ENCODE results near the gene APOA5.

Gene APOA5

GRCh38 chr11:116826751-116827431, 35.2 kb upstream of the APOA5 start:
- WGBS, 2 experiments = 87 to 89% methylated on average over 9 of the region's 9 CpGs
- no peak overlapping the region for H3K27ac ChIP-seq (ENCODE audit: insufficient read depth, low read depth, low read length, poor library complexity, severe bottlenecking)
- no peaks in the 10 kb centered on the region for H3K9me3 ChIP-seq (ENCODE audit: control insufficient read depth, low read length)
- no peaks in the 10 kb centered on the region for H3K36me3 ChIP-seq (ENCODE audit: control insufficient read depth, insufficient read depth, low read length)
- H3K4me1 ChIP-seq (ENCODE audit: control insufficient read depth, insufficient read depth, low read length) = peaks cover 18% of the 10 kb centered on the region
- H3K27me3 ChIP-seq (ENCODE audit: control insufficient read depth, insufficient read depth, low read length, poor library complexity, severe bottlenecking) = no peaks in the 10 kb centered on the region
- H3K4me3 ChIP-seq (ENCODE audit: insufficient read depth, low read depth, low read length) = no peak overlapping the region

- no peak overlapping the region for H3K27ac ChIP-seq (ENCODE audit: insufficient read depth, low read depth, low read length, poor library complexity, severe bottlenecking)
Observed at GRCh38 chr11:116825854-116826750, 34.4 kb upstream of the APOA5 start.

GRCh38 chr11:116825434-116825833, 33.8 kb upstream of the APOA5 start:
- H3K4me3 ChIP-seq (ENCODE audit: insufficient read depth, low read depth, low read length) = no peak overlapping the region
- H3K27me3 ChIP-seq (ENCODE audit: control insufficient read depth, insufficient read depth, low read length, poor library complexity, severe bottlenecking) = no peaks in the 10 kb centered on the region
- peaks cover 18% of the 10 kb centered on the region for H3K4me1 ChIP-seq (ENCODE audit: control insufficient read depth, insufficient read depth, low read length)
- H3K27ac ChIP-seq (ENCODE audit: insufficient read depth, low read depth, low read length, poor library complexity, severe bottlenecking) = no peak overlapping the region
- no peaks in the 10 kb centered on the region for H3K36me3 ChIP-seq (ENCODE audit: control insufficient read depth, insufficient read depth, low read length)
- H3K9me3 ChIP-seq (ENCODE audit: control insufficient read depth, low read length) = no peaks in the 10 kb centered on the region
- WGBS, 2 experiments = 88 to 92% methylated on average over 5 of the region's 5 CpGs

More at GRCh38 chr11:116825854-116826750, 34.4 kb upstream of the APOA5 start:
- 86% methylated on average over 22 of the region's 22 CpGs for WGBS, 2 experiments
- Histone ChIP-seq H3K36me3 (ENCODE audit: control insufficient read depth, insufficient read depth, low read length) (no peaks in the 10 kb centered on the region), H3K4me3 (ENCODE audit: insufficient read depth, low read depth, low read length) (no peak overlapping the region), H3K27me3 (ENCODE audit: control insufficient read depth, insufficient read depth, low read length, poor library complexity, severe bottlenecking) (no peaks in the 10 kb centered on the region), H3K9me3 (ENCODE audit: control insufficient read depth, low read length) (no peaks in the 10 kb centered on the region), H3K4me1 (ENCODE audit: control insufficient read depth, insufficient read depth, low read length) (peaks cover 18% of the 10 kb centered on the region)

- no peak within 1 kb of the TSS for H3K4me3 ChIP-seq (ENCODE audit: insufficient read depth, low read depth, low read length)
- H3K9me3 ChIP-seq (ENCODE audit: control insufficient read depth, low read length) = no peaks in the 10 kb centered on the region
- 81 to 82% methylated on average over 14 to 16 of the region's 16 CpGs for WGBS, 2 experiments
- H3K36me3 ChIP-seq (ENCODE audit: control insufficient read depth, insufficient read depth, low read length) = no peaks in the 10 kb centered on the region
- no peak within 1 kb of the TSS for H3K27ac ChIP-seq (ENCODE audit: insufficient read depth, low read depth, low read length, poor library complexity, severe bottlenecking)
- no peaks in the 10 kb centered on the region for H3K27me3 ChIP-seq (ENCODE audit: control insufficient read depth, insufficient read depth, low read length, poor library complexity, severe bottlenecking)
- H3K4me1 ChIP-seq (ENCODE audit: control insufficient read depth, insufficient read depth, low read length) = peaks cover 8% of the 10 kb centered on the region
Observed at GRCh38 chr11:116823031-116823843, 31.6 kb upstream of the APOA5 start, which contains the start of gene APOA4. APOA4 (minus strand) TSS chr11:116823304; CDS start chr11:116823191, 113 bp downstream.

GRCh38 chr11:116822575-116822974, 30.9 kb upstream of the APOA5 start:
- WGBS, 2 experiments = 83 to 84% methylated on average over 5 of the region's 5 CpGs
- no peak overlapping the region for H3K27ac ChIP-seq (ENCODE audit: insufficient read depth, low read depth, low read length, poor library complexity, severe bottlenecking)

GRCh38 chr11:116821050-116821918, 29.6 kb upstream of the APOA5 start:
- peaks cover 5% of the 10 kb centered on the region for H3K4me1 ChIP-seq (ENCODE audit: control insufficient read depth, insufficient read depth, low read length)
- 96% methylated on average over 51 of the region's 51 CpGs for WGBS, 2 experiments
- no peaks in the 10 kb centered on the region for H3K9me3 ChIP-seq (ENCODE audit: control insufficient read depth, low read length)
- no peak overlapping the region for H3K4me3 ChIP-seq (ENCODE audit: insufficient read depth, low read depth, low read length)
- H3K27ac ChIP-seq (ENCODE audit: insufficient read depth, low read depth, low read length, poor library complexity, severe bottlenecking) = no peak overlapping the region
- H3K36me3 ChIP-seq (ENCODE audit: control insufficient read depth, insufficient read depth, low read length) = no peaks in the 10 kb centered on the region
- H3K27me3 ChIP-seq (ENCODE audit: control insufficient read depth, insufficient read depth, low read length, poor library complexity, severe bottlenecking) = no peaks in the 10 kb centered on the region

More at GRCh38 chr11:116822575-116822974, 30.9 kb upstream of the APOA5 start:
- no peaks in the 10 kb centered on the region for H3K9me3 ChIP-seq (ENCODE audit: control insufficient read depth, low read length)
- H3K4me1 ChIP-seq (ENCODE audit: control insufficient read depth, insufficient read depth, low read length) = peaks cover 7% of the 10 kb centered on the region
- H3K4me3 ChIP-seq (ENCODE audit: insufficient read depth, low read depth, low read length) = no peak overlapping the region
- H3K27me3 ChIP-seq (ENCODE audit: control insufficient read depth, insufficient read depth, low read length, poor library complexity, severe bottlenecking) = no peaks in the 10 kb centered on the region
- H3K36me3 ChIP-seq (ENCODE audit: control insufficient read depth, insufficient read depth, low read length) = no peaks in the 10 kb centered on the region

GRCh38 chr11:116819049-116819448, 27.4 kb upstream of the APOA5 start:
- Histone ChIP-seq H3K9me3 (ENCODE audit: control insufficient read depth, low read length) (no peaks in the 10 kb centered on the region), H3K4me1 (ENCODE audit: control insufficient read depth, insufficient read depth, low read length) (peaks cover 5% of the 10 kb centered on the region), H3K36me3 (ENCODE audit: control insufficient read depth, insufficient read depth, low read length) (no peaks in the 10 kb centered on the region), H3K27me3 (ENCODE audit: control insufficient read depth, insufficient read depth, low read length, poor library complexity, severe bottlenecking) (no peaks in the 10 kb centered on the region), H3K4me3 (ENCODE audit: insufficient read depth, low read depth, low read length) (no peak overlapping the region), H3K27ac (ENCODE audit: insufficient read depth, low read depth, low read length, poor library complexity, severe bottlenecking) (no peak overlapping the region)
- 91 to 95% methylated on average over 9 of the region's 9 CpGs for WGBS, 2 experiments

GRCh38 chr11:116814502-116814901, 22.8 kb upstream of the APOA5 start:
- 97 to 98% methylated on average over 5 of the region's 6 CpGs for WGBS, 2 experiments
- H3K27me3 ChIP-seq (ENCODE audit: control insufficient read depth, insufficient read depth, low read length, poor library complexity, severe bottlenecking) = no peaks in the 10 kb centered on the region
- no peaks in the 10 kb centered on the region for H3K4me1 ChIP-seq (ENCODE audit: control insufficient read depth, insufficient read depth, low read length)
- H3K27ac ChIP-seq (ENCODE audit: insufficient read depth, low read depth, low read length, poor library complexity, severe bottlenecking) = no peak overlapping the region
- no peak overlapping the region for H3K4me3 ChIP-seq (ENCODE audit: insufficient read depth, low read depth, low read length)
- no peaks in the 10 kb centered on the region for H3K9me3 ChIP-seq (ENCODE audit: control insufficient read depth, low read length)
- no peaks in the 10 kb centered on the region for H3K36me3 ChIP-seq (ENCODE audit: control insufficient read depth, insufficient read depth, low read length)

- no peak overlapping the region for H3K4me3 ChIP-seq (ENCODE audit: insufficient read depth, low read depth, low read length)
- no peak overlapping the region for H3K27ac ChIP-seq (ENCODE audit: insufficient read depth, low read depth, low read length, poor library complexity, severe bottlenecking)
- no peaks in the 10 kb centered on the region for H3K4me1 ChIP-seq (ENCODE audit: control insufficient read depth, insufficient read depth, low read length)
- H3K36me3 ChIP-seq (ENCODE audit: control insufficient read depth, insufficient read depth, low read length) = no peaks in the 10 kb centered on the region
- no peaks in the 10 kb centered on the region for H3K9me3 ChIP-seq (ENCODE audit: control insufficient read depth, low read length)
- 76 to 81% methylated on average over 5 of the region's 5 CpGs for WGBS, 2 experiments
- no peaks in the 10 kb centered on the region for H3K27me3 ChIP-seq (ENCODE audit: control insufficient read depth, insufficient read depth, low read length, poor library complexity, severe bottlenecking)
Observed at GRCh38 chr11:116813781-116814471, 22.2 kb upstream of the APOA5 start.
